ENCODE data around the gene NWD2.

NWD2 gene

DNA sequence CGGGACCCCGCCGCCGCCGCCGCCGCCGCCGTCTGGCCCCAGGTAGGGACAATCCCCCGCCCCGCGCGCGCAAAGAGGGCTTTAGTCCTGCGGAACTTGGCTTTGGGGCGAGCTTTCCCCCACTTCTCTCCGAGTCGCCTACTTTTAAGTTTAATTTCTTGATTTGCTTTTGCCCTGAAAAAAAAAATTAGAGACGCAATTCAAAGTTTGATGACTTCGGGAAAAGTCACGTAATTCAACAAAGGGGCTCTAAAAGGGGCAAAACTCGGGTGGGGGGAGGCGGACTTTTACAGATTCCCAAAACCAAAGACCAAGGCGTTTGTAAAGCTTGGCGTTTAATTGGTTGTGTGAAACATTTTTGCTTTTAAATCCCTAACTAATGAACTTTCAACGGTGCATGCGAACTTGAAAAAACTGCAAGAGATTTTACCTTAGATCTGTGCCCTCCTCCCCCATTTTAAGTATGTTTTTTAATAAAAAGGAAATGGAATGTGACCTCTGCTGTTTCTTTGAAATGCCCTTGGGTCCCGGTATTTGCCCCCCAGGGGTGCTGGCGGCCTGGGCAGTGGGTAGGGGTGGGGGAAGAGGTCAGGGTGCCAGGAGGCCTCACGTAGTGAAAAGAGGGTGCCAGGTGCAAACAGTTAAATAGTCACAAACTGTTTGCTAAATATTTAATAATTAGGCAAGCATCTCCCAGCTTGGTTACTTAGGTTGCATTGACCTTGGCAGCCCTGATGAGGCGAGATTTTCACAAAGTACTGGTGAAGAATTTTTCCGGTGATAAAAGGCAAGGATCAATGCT lies 209.7 kb downstream of the NWD2 start:
- ATAC-seq = no peak
- TF ChIP-seq BACH2 (CRISPR knock-in tag; IDR thresholded peaks at IDR 0.05; ENCODE audit: borderline replicate concordance) (no peak), OSR1 (CRISPR knock-in tag; IDR thresholded peaks at IDR 0.05) (no peak), ZC3H10 (CRISPR knock-in tag; IDR thresholded peaks at IDR 0.05) (no peak), CSDC2 (CRISPR knock-in tag; IDR thresholded peaks at IDR 0.05) (no peak), SNAI2 (CRISPR knock-in tag; IDR thresholded peaks at IDR 0.05) (no peak), RARB (CRISPR knock-in tag; IDR thresholded peaks at IDR 0.05) (no peak), PPARA (CRISPR knock-in tag; IDR thresholded peaks at IDR 0.05; ENCODE audit: borderline replicate concordance) (no peak), ZNF8 (CRISPR knock-in tag; IDR thresholded peaks at IDR 0.05) (no peak), ISL1 (CRISPR knock-in tag; IDR thresholded peaks at IDR 0.05) (no peak), ZFP3 (CRISPR knock-in tag; IDR thresholded peaks at IDR 0.05) (no peak)
- TF ChIP-seq, protein P1, sequence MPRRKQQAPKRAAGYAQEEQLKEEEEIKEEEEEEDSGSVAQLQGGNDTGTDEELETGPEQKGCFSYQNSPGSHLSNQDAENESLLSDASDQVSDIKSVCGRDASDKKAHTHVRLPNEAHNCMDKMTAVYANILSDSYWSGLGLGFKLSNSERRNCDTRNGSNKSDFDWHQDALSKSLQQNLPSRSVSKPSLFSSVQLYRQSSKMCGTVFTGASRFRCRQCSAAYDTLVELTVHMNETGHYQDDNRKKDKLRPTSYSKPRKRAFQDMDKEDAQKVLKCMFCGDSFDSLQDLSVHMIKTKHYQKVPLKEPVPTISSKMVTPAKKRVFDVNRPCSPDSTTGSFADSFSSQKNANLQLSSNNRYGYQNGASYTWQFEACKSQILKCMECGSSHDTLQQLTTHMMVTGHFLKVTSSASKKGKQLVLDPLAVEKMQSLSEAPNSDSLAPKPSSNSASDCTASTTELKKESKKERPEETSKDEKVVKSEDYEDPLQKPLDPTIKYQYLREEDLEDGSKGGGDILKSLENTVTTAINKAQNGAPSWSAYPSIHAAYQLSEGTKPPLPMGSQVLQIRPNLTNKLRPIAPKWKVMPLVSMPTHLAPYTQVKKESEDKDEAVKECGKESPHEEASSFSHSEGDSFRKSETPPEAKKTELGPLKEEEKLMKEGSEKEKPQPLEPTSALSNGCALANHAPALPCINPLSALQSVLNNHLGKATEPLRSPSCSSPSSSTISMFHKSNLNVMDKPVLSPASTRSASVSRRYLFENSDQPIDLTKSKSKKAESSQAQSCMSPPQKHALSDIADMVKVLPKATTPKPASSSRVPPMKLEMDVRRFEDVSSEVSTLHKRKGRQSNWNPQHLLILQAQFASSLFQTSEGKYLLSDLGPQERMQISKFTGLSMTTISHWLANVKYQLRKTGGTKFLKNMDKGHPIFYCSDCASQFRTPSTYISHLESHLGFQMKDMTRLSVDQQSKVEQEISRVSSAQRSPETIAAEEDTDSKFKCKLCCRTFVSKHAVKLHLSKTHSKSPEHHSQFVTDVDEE (CRISPR knock-in tag; IDR thresholded peaks at IDR 0.05) = no peak
- TF ChIP-seq, protein P2, sequence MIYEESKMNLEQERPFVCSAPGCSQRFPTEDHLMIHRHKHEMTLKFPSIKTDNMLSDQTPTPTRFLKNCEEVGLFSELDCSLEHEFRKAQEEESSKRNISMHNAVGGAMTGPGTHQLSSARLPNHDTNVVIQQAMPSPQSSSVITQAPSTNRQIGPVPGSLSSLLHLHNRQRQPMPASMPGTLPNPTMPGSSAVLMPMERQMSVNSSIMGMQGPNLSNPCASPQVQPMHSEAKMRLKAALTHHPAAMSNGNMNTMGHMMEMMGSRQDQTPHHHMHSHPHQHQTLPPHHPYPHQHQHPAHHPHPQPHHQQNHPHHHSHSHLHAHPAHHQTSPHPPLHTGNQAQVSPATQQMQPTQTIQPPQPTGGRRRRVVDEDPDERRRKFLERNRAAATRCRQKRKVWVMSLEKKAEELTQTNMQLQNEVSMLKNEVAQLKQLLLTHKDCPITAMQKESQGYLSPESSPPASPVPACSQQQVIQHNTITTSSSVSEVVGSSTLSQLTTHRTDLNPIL (CRISPR knock-in tag; IDR thresholded peaks at IDR 0.05; ENCODE audit: low read depth) = no peak
- TF ChIP-seq, protein P3, sequence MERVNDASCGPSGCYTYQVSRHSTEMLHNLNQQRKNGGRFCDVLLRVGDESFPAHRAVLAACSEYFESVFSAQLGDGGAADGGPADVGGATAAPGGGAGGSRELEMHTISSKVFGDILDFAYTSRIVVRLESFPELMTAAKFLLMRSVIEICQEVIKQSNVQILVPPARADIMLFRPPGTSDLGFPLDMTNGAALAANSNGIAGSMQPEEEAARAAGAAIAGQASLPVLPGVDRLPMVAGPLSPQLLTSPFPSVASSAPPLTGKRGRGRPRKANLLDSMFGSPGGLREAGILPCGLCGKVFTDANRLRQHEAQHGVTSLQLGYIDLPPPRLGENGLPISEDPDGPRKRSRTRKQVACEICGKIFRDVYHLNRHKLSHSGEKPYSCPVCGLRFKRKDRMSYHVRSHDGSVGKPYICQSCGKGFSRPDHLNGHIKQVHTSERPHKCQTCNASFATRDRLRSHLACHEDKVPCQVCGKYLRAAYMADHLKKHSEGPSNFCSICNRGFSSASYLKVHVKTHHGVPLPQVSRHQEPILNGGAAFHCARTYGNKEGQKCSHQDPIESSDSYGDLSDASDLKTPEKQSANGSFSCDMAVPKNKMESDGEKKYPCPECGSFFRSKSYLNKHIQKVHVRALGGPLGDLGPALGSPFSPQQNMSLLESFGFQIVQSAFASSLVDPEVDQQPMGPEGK (CRISPR knock-in tag; IDR thresholded peaks at IDR 0.05; ENCODE audit: borderline replicate concordance) = no peak

DNA sequence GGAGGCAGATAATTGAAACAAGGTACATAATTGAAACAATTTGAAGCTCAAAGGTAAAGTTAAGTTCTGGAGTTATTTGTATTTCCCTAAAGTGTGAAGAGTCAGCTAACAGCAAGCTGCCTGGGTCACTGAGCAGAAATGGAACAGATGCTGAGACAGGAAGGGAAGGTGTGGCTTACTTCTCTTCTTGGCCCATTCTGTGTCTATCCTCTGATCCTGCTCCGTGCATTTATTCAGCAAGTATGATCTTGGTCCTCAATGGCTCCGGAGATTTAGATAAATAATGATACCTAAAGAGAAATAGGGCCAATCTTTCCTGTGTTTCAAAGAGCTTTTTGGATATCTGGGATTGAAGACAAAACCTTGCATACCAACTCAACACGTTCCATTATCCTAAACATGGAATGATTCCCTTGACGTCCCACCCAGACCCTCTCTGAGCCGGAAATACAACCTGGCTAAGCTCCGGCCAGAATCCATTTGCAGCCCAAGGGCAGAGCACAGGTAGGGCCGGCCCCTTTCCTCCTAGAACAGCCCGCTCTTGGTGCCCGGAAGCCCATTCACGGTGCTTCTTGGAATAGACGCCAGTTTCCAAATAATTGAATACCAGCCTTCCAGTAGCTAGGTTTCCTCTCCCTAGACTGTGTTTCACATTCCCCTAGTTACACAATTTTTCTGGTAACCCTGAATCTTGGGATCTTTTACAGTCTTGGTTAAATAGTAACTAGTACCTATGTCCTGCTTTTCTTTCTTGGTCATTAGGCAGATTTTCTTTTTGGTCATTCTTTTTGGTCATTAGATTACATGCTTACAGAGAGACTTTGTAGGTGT lies 211.0 kb downstream of the NWD2 start:
- no peak for ATAC-seq
- TF ChIP-seq ZNF70 (CRISPR knock-in tag; IDR thresholded peaks at IDR 0.05) (no peak), BACH2 (CRISPR knock-in tag; IDR thresholded peaks at IDR 0.05; ENCODE audit: borderline replicate concordance) (no peak), CSDC2 (CRISPR knock-in tag; IDR thresholded peaks at IDR 0.05) (no peak), GLIS3 (CRISPR knock-in tag; IDR thresholded peaks at IDR 0.05) (no peak), TOX (CRISPR knock-in tag; IDR thresholded peaks at IDR 0.05; ENCODE audit: borderline replicate concordance) (no peak), ZFP3 (CRISPR knock-in tag; IDR thresholded peaks at IDR 0.05) (no peak), OSR1 (CRISPR knock-in tag; IDR thresholded peaks at IDR 0.05) (no peak), PPARA (CRISPR knock-in tag; IDR thresholded peaks at IDR 0.05; ENCODE audit: borderline replicate concordance) (no peak), ZC3H10 (CRISPR knock-in tag; IDR thresholded peaks at IDR 0.05) (no peak), SNAI2 (CRISPR knock-in tag; IDR thresholded peaks at IDR 0.05) (no peak), RARB (CRISPR knock-in tag; IDR thresholded peaks at IDR 0.05) (no peak), TCF4 (CRISPR knock-in tag; IDR thresholded peaks at IDR 0.05; ENCODE audit: borderline replicate concordance) (no peak)
- TF ChIP-seq, protein P4, sequence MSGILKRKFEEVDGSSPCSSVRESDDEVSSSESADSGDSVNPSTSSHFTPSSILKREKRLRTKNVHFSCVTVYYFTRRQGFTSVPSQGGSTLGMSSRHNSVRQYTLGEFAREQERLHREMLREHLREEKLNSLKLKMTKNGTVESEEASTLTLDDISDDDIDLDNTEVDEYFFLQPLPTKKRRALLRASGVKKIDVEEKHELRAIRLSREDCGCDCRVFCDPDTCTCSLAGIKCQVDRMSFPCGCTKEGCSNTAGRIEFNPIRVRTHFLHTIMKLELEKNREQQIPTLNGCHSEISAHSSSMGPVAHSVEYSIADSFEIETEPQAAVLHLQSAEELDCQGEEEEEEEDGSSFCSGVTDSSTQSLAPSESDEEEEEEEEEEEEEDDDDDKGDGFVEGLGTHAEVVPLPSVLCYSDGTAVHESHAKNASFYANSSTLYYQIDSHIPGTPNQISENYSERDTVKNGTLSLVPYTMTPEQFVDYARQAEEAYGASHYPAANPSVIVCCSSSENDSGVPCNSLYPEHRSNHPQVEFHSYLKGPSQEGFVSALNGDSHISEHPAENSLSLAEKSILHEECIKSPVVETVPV (CRISPR knock-in tag; IDR thresholded peaks at IDR 0.05) = no peak
- TF ChIP-seq, protein P3 (CRISPR knock-in tag; IDR thresholded peaks at IDR 0.05; ENCODE audit: borderline replicate concordance) = no peak

Measured in SK-N-SH treated with all-trans-retinoic acid at 6 μM for 48 hours (cell line).